GM18909 (cell line): ENCODE measurements around the gene SLC2A3.
A peak's percentile ranks its signal among the peaks of the same experiment; 100 is the strongest.
"Not testable (repeated sequence)": the region's sequence is repeated elsewhere in the genome, so short reads cannot be mapped to it uniquely, and the experiment has no call there.

Source experiments
- ATAC-seq: cut with Tn5 transposase; IDR thresholded peaks from one replicate; pipeline ENCODE4 v1.9.1; 2021; ENCODE audit warnings: mild to moderate bottlenecking; ENCODE audit not compliant: unreplicated experiment, poor library complexity

SLC2A3 gene

GRCh38 chr12:7953912-7954311, 17.9 kb upstream of the SLC2A3 start:
- not testable (repeated sequence) for ATAC-seq

GRCh38 chr12:7951671-7952070, 15.7 kb upstream of the SLC2A3 start:
- ATAC-seq: no peak

- ATAC-seq: not testable (repeated sequence)
Observed at GRCh38 chr12:7950230-7950943, 14.4 kb upstream of the SLC2A3 start.

GRCh38 chr12:7948589-7949260, 12.7 kb upstream of the SLC2A3 start:
- ATAC-seq: no peak

GRCh38 chr12:7947011-7947410, 11.0 kb upstream of the SLC2A3 start:
- no peak for ATAC-seq

GRCh38 chr12:7944760-7945159, 8.8 kb upstream of the SLC2A3 start:
- ATAC-seq: not testable (repeated sequence)

- no peak for ATAC-seq
Observed at GRCh38 chr12:7940906-7941305, 4.9 kb upstream of the SLC2A3 start.

GRCh38 chr12:7937833-7938506, 2.0 kb upstream of the SLC2A3 start:
- ATAC-seq: no peak

- no peak for ATAC-seq
Observed at GRCh38 chr12:7934889-7935492, 996 bp downstream of the SLC2A3 start.

GRCh38 chr12:7934091-7934888, 1.7 kb downstream of the SLC2A3 start:
- no peak for ATAC-seq

GRCh38 chr12:7933255-7933726, 2.7 kb downstream of the SLC2A3 start:
- peak; percentile 82 for ATAC-seq

- ATAC-seq: not testable (repeated sequence)
Observed at GRCh38 chr12:7932599-7933240, 3.3 kb downstream of the SLC2A3 start.

GRCh38 chr12:7929083-7929792, 6.7 kb downstream of the SLC2A3 start:
- no peak for ATAC-seq

GRCh38 chr12:7927470-7927869, 8.5 kb downstream of the SLC2A3 start:
- ATAC-seq: no peak

GRCh38 chr12:7926068-7926666, 9.8 kb downstream of the SLC2A3 start:
- not testable (repeated sequence) for ATAC-seq

GRCh38 chr12:7923241-7924236, 12.4 kb downstream of the SLC2A3 start:
- ATAC-seq: no peak

- ATAC-seq: not testable (repeated sequence)
Observed at GRCh38 chr12:7921181-7921580, 14.8 kb downstream of the SLC2A3 start.
